GM12801 (cell line): Measurements from ENCODE around the gene METTL1.

Experiments
- CTCF ChIP-seq: IDR thresholded peaks from one replicate; pipeline ENCODE4 v1.5.1; 2011; ENCODE audit warnings: control low read depth; ENCODE audit not compliant: insufficient read length; ENCODE audit errors: extremely low read depth

METTL1 gene

GRCh38 chr12:57718641-57719528 is 53.0 kb downstream of the METTL1 start:
- TF ChIP-seq CTCF: no peak
